B cell (primary cell): Measurements from ENCODE around the gene PLA2G2E. TPM values are rescaled to one million over a fixed set of nuclear protein-coding genes. Genes with fewer than 3 reads are reported as not detected.

Source experiments
- ATAC-seq: fragments of 200-7000 bp; cut with Tn5 transposase; one replicate; pipeline ENCODE4 v1.10.0; 2021; ENCODE audit warnings: low read depth, mild to moderate bottlenecking, moderate number of reproducible peaks, moderate library complexity
- CTCF ChIA-PET: fragments of 350-600 bp; sonication (Branson Sonifier 250); formaldehyde crosslinking; loops from one replicate; lab custom pipeline; 2021; ENCODE audit warnings: antibody characterized with exemption, inconsistent platforms; lab: Charles Lee
- POLR2A ChIA-PET: fragments of 350-600 bp; sonication (Branson Sonifier 250); formaldehyde crosslinking; loops from one replicate; lab custom pipeline; 2021; ENCODE audit warnings: antibody characterized with exemption; lab: Charles Lee
- DNase-seq: peaks from one replicate; pipeline ENCODE4 v3.0.0; 2013
- H2AFZ ChIP-seq: 2 replicates; pipeline ENCODE4 v1.6.1; 2012; ENCODE audit warnings: mild to moderate bottlenecking, low read depth, low read length; ENCODE audit not compliant: insufficient read depth, poor library complexity, severe bottlenecking
- H3K27ac ChIP-seq, 2 donors: 1 replicate in 1 of 2; 2 replicates in 1 of 2; pipeline ENCODE4 v1.5.1; 2012 to 2013; ENCODE audit warnings: low read length in 2 of 2, mild to moderate bottlenecking in 2 of 2, moderate library complexity in 1 of 2
- H3K27me3 ChIP-seq, 4 experiments: fragments of 200-600 bp in 1 of 4; sonication (generic) in 1 of 4; replicated peaks in 1 of 4; 1 replicate in 2 of 4; 2 replicates in 2 of 4; pipeline versions ENCODE4 v1.6.1 to v1.7.0; 2013 to 2016; ENCODE audit warnings: low read length in 3 of 4, mild to moderate bottlenecking in 2 of 4, mixed read lengths in 1 of 4, moderate library complexity in 1 of 4; ENCODE audit not compliant: insufficient read depth in 4 of 4, control insufficient read depth in 3 of 4; ENCODE audit errors: control extremely low read depth in 1 of 4
- H3K36me3 ChIP-seq, 2 experiments: replicated peaks in 1 of 2; 1 replicate in 1 of 2; 2 replicates in 1 of 2; pipeline versions ENCODE4 v1.6.1 to v1.7.1; 2013; ENCODE audit warnings: low read length in 1 of 2; ENCODE audit not compliant: insufficient read depth in 2 of 2, control insufficient read depth in 1 of 2; ENCODE audit errors: control extremely low read depth in 1 of 2, extremely low read depth in 1 of 2
- H3K4me1 ChIP-seq, 2 donors: fragments of 200-600 bp in 1 of 2; sonication (generic) in 1 of 2; 1 replicate in 1 of 2; 2 replicates in 1 of 2; pipeline versions ENCODE4 v1.5.1 to v1.6.1; 2013 to 2017; ENCODE audit warnings: low read length in 2 of 2; ENCODE audit not compliant: control insufficient read depth in 2 of 2, insufficient read depth in 2 of 2
- H3K4me2 ChIP-seq: replicated peaks from 2 replicates; pipeline ENCODE3; 2012; ENCODE audit warnings: mild to moderate bottlenecking, low read depth, low read length; ENCODE audit not compliant: poor library complexity, severe bottlenecking
- H3K4me3 ChIP-seq, 5 experiments: fragments of 200-600 bp in 1 of 5; sonication (generic) in 1 of 5; 1 replicate in 3 of 5; 2 replicates in 2 of 5; pipeline versions ENCODE4 v1.5.1 to v1.7.0; 2011 to 2016; ENCODE audit warnings: low read length in 4 of 5, mild to moderate bottlenecking in 4 of 5, low read depth in 2 of 5, control low read depth in 1 of 5, moderate library complexity in 1 of 5; ENCODE audit not compliant: insufficient read depth in 1 of 5; ENCODE audit errors: control extremely low read depth in 1 of 5, extremely low read depth in 1 of 5
- H3K79me2 ChIP-seq: fragments of 200-600 bp; sonication (generic); one replicate; pipeline ENCODE4 v1.6.0; 2016; ENCODE audit warnings: low read length; ENCODE audit not compliant: control insufficient read depth, insufficient read depth
- H3K9ac ChIP-seq: fragments of 200-600 bp; sonication (generic); 2 replicates; pipeline ENCODE4 v1.6.1; 2017; ENCODE audit warnings: mild to moderate bottlenecking, low read length, moderate library complexity
- H3K9me3 ChIP-seq, 3 donors: one replicate each; pipeline versions ENCODE4 v1.6.1 to v1.7.1; 2013; ENCODE audit warnings: low read length in 2 of 3; ENCODE audit not compliant: control insufficient read depth in 2 of 3, insufficient read depth in 1 of 3; ENCODE audit errors: control extremely low read depth in 1 of 3
- H4K20me1 ChIP-seq: 2 replicates; pipeline ENCODE4 v1.6.0; 2012; ENCODE audit warnings: mild to moderate bottlenecking, low read length; ENCODE audit not compliant: insufficient read depth, control insufficient read depth, poor library complexity, severe bottlenecking
- H3K27ac Mint-ChIP-seq: one replicate; pipeline ENCODE4 v1.8.0; 2021; ENCODE audit warnings: mixed read lengths
- H3K27me3 Mint-ChIP-seq: one replicate; pipeline ENCODE4 v1.8.0; 2021; ENCODE audit warnings: mixed read lengths
- H3K4me1 Mint-ChIP-seq: one replicate; pipeline ENCODE4 v1.8.0; 2021; ENCODE audit warnings: mixed read lengths
- H3K4me3 Mint-ChIP-seq: one replicate; pipeline ENCODE4 v1.8.0; 2021; ENCODE audit warnings: mixed read lengths
- H3K9me3 Mint-ChIP-seq: one replicate; pipeline ENCODE4 v1.8.0; 2022; ENCODE audit warnings: mixed read lengths; ENCODE audit not compliant: insufficient read depth
- CTCF ChIP-seq: fragments of 200-600 bp; IDR thresholded peaks from one replicate; pipeline ENCODE4 v1.8.0; 2022; ENCODE audit warnings: antibody characterized with exemption, mild to moderate bottlenecking
- EZH2 ChIP-seq: IDR thresholded peaks from 2 replicates; pipeline ENCODE4 v1.6.1; 2012; ENCODE audit warnings: borderline replicate concordance, low read depth, mild to moderate bottlenecking, moderate library complexity, low read length; ENCODE audit not compliant: insufficient read depth, poor library complexity, severe bottlenecking
- WGBS: methylation state at CpG from one replicate; pipeline ENCODE4 v1.1.5; 2013; ENCODE audit warnings: missing lambda C conversion rate; ENCODE audit not compliant: insufficient coverage; 5-methylcytosine and 5-hydroxymethylcytosine counted together
- intact Hi-C: fragments of 100-400 bp; cut with micrococcal nuclease; formaldehyde crosslinking; loops from one replicate; pipeline ENCODE4 v1.10.0; 2022
- polyA plus RNA-seq: library from polyadenylated mRNA; depleted of rRNA; stranded (reverse); fragments of >200 nt; gene quantifications from 2 replicates; pipeline ENCODE4 v1.2.3, GENCODE V29; 2012
- total RNA-seq, 2 donors: library from RNA; stranded (reverse); fragments of 120-200 nt in 1 of 2; gene quantifications; 1 replicate in 1 of 2; 2 replicates in 1 of 2; pipeline versions ENCODE4 v1.2.3 to v1.2.4, GENCODE V29; 2013 to 2022

The PLA2G2E gene
- total and polyA plus RNA-seq, 2 donors (not counting 1 experiment from before 2014, with no cell fraction given), result not detected

GRCh38 chr1:19963636-19964035 lies 40.2 kb upstream of the PLA2G2E start:
- H3K9ac ChIP-seq, result no peak overlapping the region
- H3K4me1 Mint-ChIP-seq, result peaks cover 6% of the 10 kb centered on the region
- H3K36me3 ChIP-seq, result no peaks in the 10 kb centered on the region
- ChIA-PET CTCF (no interaction called here), POLR2A (no interaction called here)
- H3K27ac Mint-ChIP-seq, result no peak overlapping the region
- H3K4me3 Mint-ChIP-seq, result no peak overlapping the region
- no peak for TF ChIP-seq EZH2
- TF ChIP-seq CTCF, result no peak
- WGBS, result 93% methylated on average over 2 of the region's 4 CpGs
- H3K9me3 ChIP-seq, result peaks cover 0 to 14% (median 2%) of the 10 kb centered on the region in 3 donors
- H3K27me3 ChIP-seq, result peaks cover 0 to 19% (median 8%) of the 10 kb centered on the region in 4 experiments
- H3K9me3 Mint-ChIP-seq, result peaks cover 5% of the 10 kb centered on the region
- H2AFZ ChIP-seq, result no peak overlapping the region
- ATAC-seq, result no peak
- no peaks in the 10 kb centered on the region for H3K79me2 ChIP-seq
- H3K27ac ChIP-seq, result no peak overlapping the region
- intact Hi-C loops, result no loop called here
- no peaks in the 10 kb centered on the region for H4K20me1 ChIP-seq
- peaks cover 43% of the 10 kb centered on the region for H3K27me3 Mint-ChIP-seq
- no peak overlapping the region for H3K4me2 ChIP-seq
- peaks cover 5 to 8% of the 10 kb centered on the region in 2 donors for H3K4me1 ChIP-seq
- no peak overlapping the region for H3K4me3 ChIP-seq
- DNase-seq, result no peak

- Histone ChIP-seq H3K36me3 (no peaks in the 10 kb centered on the region), H3K4me1 (peaks cover 5 to 8% of the 10 kb centered on the region in 2 donors), H3K4me2 (peak overlapping the region; percentile 8), H3K9me3 (peaks cover 0 to 14% (median 2%) of the 10 kb centered on the region in 3 donors), H3K27ac (no peak overlapping the region), H3K9ac (no peak overlapping the region), H3K4me3 (no peak overlapping the region), H4K20me1 (no peaks in the 10 kb centered on the region), H2AFZ (no peak overlapping the region), H3K27me3 (peaks cover 0 to 23% (median 4%) of the 10 kb centered on the region in 4 experiments), H3K79me2 (no peaks in the 10 kb centered on the region)
- H3K4me3 Mint-ChIP-seq, result no peak overlapping the region
- ChIA-PET CTCF (no interaction called here), POLR2A (no interaction called here)
- H3K27me3 Mint-ChIP-seq, result peaks cover 42% of the 10 kb centered on the region
- DNase-seq (peak; percentile 10), ATAC-seq (no peak)
- H3K9me3 Mint-ChIP-seq, result peaks cover 5% of the 10 kb centered on the region
- no peak overlapping the region for H3K27ac Mint-ChIP-seq
- TF ChIP-seq EZH2 (no peak), CTCF (no peak)
- WGBS, result 16% methylated on average over 3 of the region's 5 CpGs
- H3K4me1 Mint-ChIP-seq, result peaks cover 6% of the 10 kb centered on the region
- intact Hi-C loops, result no loop called here
Measured at GRCh38 chr1:19960591-19960990, 37.2 kb upstream of the PLA2G2E start.
